Neural cell (in vitro differentiated cells): ENCODE data around the gene CNOT3.

Experiments
- EZH2 ChIP-seq: fragments of 200-600, 300-800 bp; shearing (Covaris generic), sonication (generic); IDR thresholded peaks from 2 replicates; pipeline ENCODE4 v1.6.1; 2014; ENCODE audit warnings: antibody characterized with exemption, low read length, borderline replicate concordance, mild to moderate bottlenecking; ENCODE audit not compliant: insufficient read depth, poor library complexity, severe bottlenecking
- POLR2AphosphoS5 ChIP-seq: IDR thresholded peaks from 2 replicates; pipeline ENCODE4 v1.6.1; 2012
- TAF1 ChIP-seq: IDR thresholded peaks from 2 replicates; pipeline ENCODE4 v1.6.1; 2012; ENCODE audit warnings: low read depth
- TF ChIP-seq, protein P1 (sequence below): fragments of 450-650 bp; IDR thresholded peaks from 2 replicates; pipeline ENCODE4 v1.5.1; 2014; ENCODE audit warnings: antibody characterized with exemption, mild to moderate bottlenecking, moderate library complexity; ENCODE audit not compliant: poor library complexity, severe bottlenecking
- TF ChIP-seq, protein P2 (sequence below): IDR thresholded peaks from 2 replicates; pipeline ENCODE4 v1.6.1; 2012; ENCODE audit warnings: borderline replicate concordance

DNA sequence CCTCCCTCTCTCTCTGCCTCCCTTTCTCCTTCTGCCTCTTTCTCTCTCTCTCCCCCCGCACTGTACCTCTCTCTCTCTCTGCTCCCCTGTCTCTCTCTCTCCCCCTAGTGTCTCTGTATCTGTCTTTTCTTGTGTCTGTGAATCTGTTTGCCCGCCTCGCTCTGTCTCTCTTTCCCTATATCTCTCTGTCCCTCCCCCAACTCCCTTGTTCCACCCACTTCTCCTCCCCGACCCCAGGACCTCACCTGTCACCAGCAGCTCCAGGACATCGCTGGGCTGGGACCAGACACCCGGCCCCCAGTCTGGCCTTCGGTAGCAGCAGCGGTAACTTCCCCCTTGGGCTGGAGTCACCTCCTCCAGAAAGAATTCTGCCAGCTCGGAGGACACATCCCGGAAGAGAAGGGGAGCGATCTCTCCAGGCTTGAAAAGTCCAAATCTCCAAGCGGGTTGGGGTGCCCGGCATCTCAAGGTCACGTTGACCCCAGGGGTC is 40.9 kb upstream of the CNOT3 start:
- TF ChIP-seq, protein P1, sequence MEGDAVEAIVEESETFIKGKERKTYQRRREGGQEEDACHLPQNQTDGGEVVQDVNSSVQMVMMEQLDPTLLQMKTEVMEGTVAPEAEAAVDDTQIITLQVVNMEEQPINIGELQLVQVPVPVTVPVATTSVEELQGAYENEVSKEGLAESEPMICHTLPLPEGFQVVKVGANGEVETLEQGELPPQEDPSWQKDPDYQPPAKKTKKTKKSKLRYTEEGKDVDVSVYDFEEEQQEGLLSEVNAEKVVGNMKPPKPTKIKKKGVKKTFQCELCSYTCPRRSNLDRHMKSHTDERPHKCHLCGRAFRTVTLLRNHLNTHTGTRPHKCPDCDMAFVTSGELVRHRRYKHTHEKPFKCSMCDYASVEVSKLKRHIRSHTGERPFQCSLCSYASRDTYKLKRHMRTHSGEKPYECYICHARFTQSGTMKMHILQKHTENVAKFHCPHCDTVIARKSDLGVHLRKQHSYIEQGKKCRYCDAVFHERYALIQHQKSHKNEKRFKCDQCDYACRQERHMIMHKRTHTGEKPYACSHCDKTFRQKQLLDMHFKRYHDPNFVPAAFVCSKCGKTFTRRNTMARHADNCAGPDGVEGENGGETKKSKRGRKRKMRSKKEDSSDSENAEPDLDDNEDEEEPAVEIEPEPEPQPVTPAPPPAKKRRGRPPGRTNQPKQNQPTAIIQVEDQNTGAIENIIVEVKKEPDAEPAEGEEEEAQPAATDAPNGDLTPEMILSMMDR, result no peak
- TF ChIP-seq, protein P2, sequence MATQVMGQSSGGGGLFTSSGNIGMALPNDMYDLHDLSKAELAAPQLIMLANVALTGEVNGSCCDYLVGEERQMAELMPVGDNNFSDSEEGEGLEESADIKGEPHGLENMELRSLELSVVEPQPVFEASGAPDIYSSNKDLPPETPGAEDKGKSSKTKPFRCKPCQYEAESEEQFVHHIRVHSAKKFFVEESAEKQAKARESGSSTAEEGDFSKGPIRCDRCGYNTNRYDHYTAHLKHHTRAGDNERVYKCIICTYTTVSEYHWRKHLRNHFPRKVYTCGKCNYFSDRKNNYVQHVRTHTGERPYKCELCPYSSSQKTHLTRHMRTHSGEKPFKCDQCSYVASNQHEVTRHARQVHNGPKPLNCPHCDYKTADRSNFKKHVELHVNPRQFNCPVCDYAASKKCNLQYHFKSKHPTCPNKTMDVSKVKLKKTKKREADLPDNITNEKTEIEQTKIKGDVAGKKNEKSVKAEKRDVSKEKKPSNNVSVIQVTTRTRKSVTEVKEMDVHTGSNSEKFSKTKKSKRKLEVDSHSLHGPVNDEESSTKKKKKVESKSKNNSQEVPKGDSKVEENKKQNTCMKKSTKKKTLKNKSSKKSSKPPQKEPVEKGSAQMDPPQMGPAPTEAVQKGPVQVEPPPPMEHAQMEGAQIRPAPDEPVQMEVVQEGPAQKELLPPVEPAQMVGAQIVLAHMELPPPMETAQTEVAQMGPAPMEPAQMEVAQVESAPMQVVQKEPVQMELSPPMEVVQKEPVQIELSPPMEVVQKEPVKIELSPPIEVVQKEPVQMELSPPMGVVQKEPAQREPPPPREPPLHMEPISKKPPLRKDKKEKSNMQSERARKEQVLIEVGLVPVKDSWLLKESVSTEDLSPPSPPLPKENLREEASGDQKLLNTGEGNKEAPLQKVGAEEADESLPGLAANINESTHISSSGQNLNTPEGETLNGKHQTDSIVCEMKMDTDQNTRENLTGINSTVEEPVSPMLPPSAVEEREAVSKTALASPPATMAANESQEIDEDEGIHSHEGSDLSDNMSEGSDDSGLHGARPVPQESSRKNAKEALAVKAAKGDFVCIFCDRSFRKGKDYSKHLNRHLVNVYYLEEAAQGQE, result no peak
- TF ChIP-seq TAF1, result no peak
- no peak for TF ChIP-seq POLR2AphosphoS5
- TF ChIP-seq EZH2, result no peak
